Measurements from ENCODE around the gene RNF111.
"Not testable (repeated sequence)": the region's sequence is repeated elsewhere in the genome, so short reads cannot be mapped to it uniquely, and the experiment has no call there.

The RNF111 gene

DNA sequence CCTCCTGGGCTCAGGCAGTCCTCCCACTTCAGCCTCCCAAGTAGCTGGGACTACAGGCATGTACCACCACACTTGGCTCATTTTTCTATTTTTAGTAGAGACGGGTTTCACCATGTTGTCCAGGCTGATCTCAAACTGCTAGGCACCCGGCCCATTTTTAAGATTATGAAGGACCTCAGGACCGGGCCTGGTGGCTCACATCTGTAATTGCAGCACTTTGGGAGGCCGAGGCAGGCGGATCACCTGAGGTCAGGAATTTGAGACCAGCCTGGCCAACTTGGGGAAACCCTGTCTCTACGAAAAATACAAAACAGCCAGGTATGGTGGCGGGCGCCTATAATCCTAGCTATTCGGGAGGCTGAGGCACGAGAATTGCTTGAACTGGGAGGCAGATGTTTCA lies 12.8 kb downstream of the RNF111 start:
- H3K27ac ChIP-seq (ENCODE audit: low read length); H3K9me3 ChIP-seq (ENCODE audit: control insufficient read depth, insufficient read depth, low read length); DNase-seq (ENCODE audit: low read depth, low spot score); H3K4me1 ChIP-seq (ENCODE audit: control insufficient read depth, insufficient read depth, low read length); H3K4me3 ChIP-seq (ENCODE audit: low read length); H3K36me3 ChIP-seq (ENCODE audit: control insufficient read depth, insufficient read depth, low read length); H3K27me3 ChIP-seq (ENCODE audit: control insufficient read depth, insufficient read depth, low read length): not testable (repeated sequence)
- WGBS (ENCODE audit: insufficient coverage, insufficient read length), result no CpG with 5 or more reads among the region's 10 CpGs

DNA sequence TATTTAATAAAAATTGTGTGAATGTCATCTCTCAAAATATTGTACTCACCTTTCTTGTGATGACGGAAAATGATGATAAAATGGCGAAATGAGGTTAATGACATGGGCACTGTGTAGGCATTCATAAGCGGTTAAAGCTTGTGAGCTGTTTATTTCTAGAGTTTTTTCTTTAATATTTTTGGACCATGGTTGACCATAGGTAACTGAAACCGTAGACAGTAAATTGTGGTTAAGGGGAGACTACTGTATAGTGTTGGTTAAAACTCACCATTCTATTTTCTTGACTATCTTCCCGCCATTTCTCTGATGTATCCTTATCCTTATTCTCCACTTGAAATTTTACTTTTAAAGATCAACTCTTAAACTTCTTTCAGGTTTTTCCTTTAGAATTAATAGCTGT lies 14.5 kb downstream of the RNF111 start:
- H3K9me3 ChIP-seq (ENCODE audit: control insufficient read depth, insufficient read depth, low read length), result no peaks in the 10 kb centered on the region
- 100% methylated on average over 2 of the region's 5 CpGs for WGBS (ENCODE audit: insufficient coverage, insufficient read length)
- no peaks in the 10 kb centered on the region for H3K36me3 ChIP-seq (ENCODE audit: control insufficient read depth, insufficient read depth, low read length)
- no peak overlapping the region for H3K4me3 ChIP-seq (ENCODE audit: low read length)
- H3K4me1 ChIP-seq (ENCODE audit: control insufficient read depth, insufficient read depth, low read length), result no peaks in the 10 kb centered on the region
- no peak overlapping the region for H3K27ac ChIP-seq (ENCODE audit: low read length)
- no peak for DNase-seq (ENCODE audit: low read depth, low spot score)
- H3K27me3 ChIP-seq (ENCODE audit: control insufficient read depth, insufficient read depth, low read length), result no peaks in the 10 kb centered on the region

DNA sequence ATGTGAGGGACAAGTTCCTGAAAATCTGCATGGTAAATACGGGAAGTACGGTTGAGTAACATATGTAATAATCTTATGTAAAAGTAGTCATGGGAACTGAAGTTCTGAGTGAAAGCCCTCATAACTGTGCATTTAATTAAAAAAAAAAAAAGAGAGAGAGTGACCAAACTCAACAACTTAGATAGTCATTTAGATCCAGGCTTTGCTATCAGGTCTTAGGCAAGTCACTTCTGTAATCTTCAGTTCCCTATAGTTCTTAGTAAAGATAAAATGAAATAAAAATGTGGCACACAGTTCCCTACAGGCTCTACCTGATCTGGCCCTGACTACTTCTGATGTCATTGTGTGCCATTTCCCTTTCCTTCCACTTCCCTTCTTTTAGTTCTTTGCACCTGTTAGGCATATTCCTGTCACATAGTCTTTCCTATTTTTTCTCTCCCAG lies 15.0 kb downstream of the RNF111 start:
- no CpG with 5 or more reads among the region's 2 CpGs for WGBS (ENCODE audit: insufficient coverage, insufficient read length)
- no peaks in the 10 kb centered on the region for H3K27me3 ChIP-seq (ENCODE audit: control insufficient read depth, insufficient read depth, low read length)
- H3K27ac ChIP-seq (ENCODE audit: low read length), result no peak overlapping the region
- H3K4me1 ChIP-seq (ENCODE audit: control insufficient read depth, insufficient read depth, low read length), result no peaks in the 10 kb centered on the region
- no peaks in the 10 kb centered on the region for H3K36me3 ChIP-seq (ENCODE audit: control insufficient read depth, insufficient read depth, low read length)
- H3K9me3 ChIP-seq (ENCODE audit: control insufficient read depth, insufficient read depth, low read length), result no peaks in the 10 kb centered on the region
- DNase-seq (ENCODE audit: low read depth, low spot score), result no peak
- no peak overlapping the region for H3K4me3 ChIP-seq (ENCODE audit: low read length)

DNA sequence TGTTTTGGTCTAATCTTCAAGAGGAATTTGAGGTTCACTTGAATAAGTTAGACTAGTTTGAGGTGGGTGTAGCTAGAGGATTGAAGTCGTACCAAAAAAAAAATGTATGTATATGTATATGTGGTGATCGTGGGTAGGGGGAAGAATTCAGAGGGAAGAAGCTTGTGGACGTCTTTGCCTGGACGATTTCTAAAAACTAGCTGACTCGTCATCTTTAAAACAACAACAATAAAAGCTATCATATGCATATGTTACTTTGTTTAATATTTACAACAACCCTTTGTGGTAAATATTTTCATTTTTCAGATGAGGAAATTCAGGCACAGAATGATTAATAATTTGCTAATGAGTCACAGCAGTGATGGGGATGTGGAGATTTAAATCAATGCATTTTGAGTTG lies 18.1 kb downstream of the RNF111 start:
- DNase-seq (ENCODE audit: low read depth, low spot score), result no peak
- Histone ChIP-seq H3K27ac (ENCODE audit: low read length) (no peak overlapping the region), H3K27me3 (ENCODE audit: control insufficient read depth, insufficient read depth, low read length) (no peaks in the 10 kb centered on the region), H3K36me3 (ENCODE audit: control insufficient read depth, insufficient read depth, low read length) (no peaks in the 10 kb centered on the region), H3K4me3 (ENCODE audit: low read length) (no peak overlapping the region), H3K4me1 (ENCODE audit: control insufficient read depth, insufficient read depth, low read length) (no peaks in the 10 kb centered on the region), H3K9me3 (ENCODE audit: control insufficient read depth, insufficient read depth, low read length) (no peaks in the 10 kb centered on the region)
- 100% methylated on average over 2 of the region's 5 CpGs for WGBS (ENCODE audit: insufficient coverage, insufficient read length)

DNA sequence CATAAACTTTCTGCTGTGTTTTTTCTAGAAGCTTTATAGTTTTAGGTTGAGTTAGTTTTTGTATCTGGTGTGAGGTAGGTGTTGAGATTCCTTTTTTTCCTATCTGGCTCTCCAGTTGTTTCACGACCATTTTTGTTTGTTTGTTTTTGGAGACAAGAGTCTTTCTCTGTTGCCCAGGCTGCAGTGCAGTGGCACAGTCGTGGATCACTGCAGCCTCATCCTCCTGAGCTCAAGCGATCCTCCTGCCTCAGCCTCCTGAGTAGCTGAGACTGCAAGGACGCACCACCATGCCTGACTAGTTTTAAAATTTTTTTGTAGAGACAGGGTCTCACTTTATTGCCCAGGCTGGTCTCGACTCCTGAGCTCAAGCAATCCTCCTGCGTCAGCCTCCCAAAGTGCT lies 20.6 kb downstream of the RNF111 start:
- DNase-seq (ENCODE audit: low read depth, low spot score), result no peak
- no CpG with 5 or more reads among the region's 6 CpGs for WGBS (ENCODE audit: insufficient coverage, insufficient read length)
- Histone ChIP-seq H3K9me3 (ENCODE audit: control insufficient read depth, insufficient read depth, low read length) (no peaks in the 10 kb centered on the region), H3K36me3 (ENCODE audit: control insufficient read depth, insufficient read depth, low read length) (no peaks in the 10 kb centered on the region), H3K4me3 (ENCODE audit: low read length) (no peak overlapping the region), H3K27me3 (ENCODE audit: control insufficient read depth, insufficient read depth, low read length) (no peaks in the 10 kb centered on the region), H3K27ac (ENCODE audit: low read length) (no peak overlapping the region), H3K4me1 (ENCODE audit: control insufficient read depth, insufficient read depth, low read length) (no peaks in the 10 kb centered on the region)

DNA sequence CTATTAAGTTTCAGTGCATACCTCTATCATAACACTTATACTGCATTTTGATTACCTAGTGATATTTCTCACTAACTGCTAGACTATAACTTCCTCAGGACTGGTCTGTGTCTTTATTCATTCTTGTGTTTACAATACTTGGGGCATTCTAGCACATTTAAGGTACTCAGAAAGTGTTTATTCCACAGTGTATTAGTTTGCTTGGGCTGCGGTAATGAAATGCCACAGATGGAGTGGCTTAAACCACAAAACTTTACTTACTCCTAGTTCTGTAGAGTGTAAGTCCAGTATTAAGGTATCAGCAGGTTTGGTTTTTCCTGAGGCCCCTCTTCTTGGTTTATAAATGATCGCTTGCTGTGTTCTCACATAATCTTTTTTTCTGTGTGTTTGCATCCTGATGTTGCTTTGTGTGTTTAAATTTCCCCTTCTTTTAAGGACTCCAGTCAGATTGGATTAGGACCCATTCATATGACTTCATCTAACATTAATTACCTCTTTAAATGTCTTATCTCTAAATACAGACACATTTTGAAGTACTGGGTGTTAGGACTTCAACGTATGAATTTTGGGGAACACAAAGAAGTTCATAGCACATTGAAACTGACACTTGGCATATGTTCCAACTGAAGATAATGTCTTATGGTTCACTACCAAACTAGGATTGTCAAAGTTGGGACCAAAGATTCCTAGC lies 23.9 kb downstream of the RNF111 start:
- no peaks in the 10 kb centered on the region for H3K36me3 ChIP-seq (ENCODE audit: control insufficient read depth, insufficient read depth, low read length)
- no peak for DNase-seq (ENCODE audit: low read depth, low spot score)

DNA sequence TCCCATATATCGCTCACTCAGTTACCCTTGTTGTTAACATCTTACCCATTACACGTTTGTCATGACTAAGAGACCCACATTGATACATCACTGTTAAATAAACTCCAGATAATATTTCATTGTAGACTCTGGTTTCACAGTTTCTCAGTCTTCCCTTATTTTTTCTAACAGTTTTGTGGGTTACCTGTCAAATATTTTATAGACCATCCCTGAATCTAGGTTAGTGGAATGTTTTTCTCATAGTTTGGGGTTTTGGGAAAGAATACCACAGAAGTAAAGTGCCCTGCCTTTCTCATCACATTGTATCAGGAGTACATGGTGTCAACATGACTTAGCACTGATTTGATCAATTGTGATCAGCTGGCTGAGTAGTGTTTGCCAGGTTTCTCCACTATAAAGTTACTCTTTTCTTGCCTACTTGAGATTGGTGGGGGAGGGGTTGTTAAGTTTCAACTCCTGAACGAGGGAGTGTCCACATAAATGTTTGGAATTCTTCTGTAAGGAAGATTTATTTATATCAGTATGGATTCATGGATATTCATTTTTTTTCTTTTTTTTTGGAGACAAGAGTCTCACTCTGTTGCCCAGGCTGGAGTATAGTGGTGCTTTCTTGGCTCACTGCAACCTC lies 25.9 kb downstream of the RNF111 start:
- H3K36me3 ChIP-seq (ENCODE audit: control insufficient read depth, insufficient read depth, low read length), result no peaks in the 10 kb centered on the region
- H3K9me3 ChIP-seq (ENCODE audit: control insufficient read depth, insufficient read depth, low read length), result peaks cover 1% of the 10 kb centered on the region; the same call in 1 of the 2 replicates
- DNase-seq (ENCODE audit: low read depth, low spot score), result no peak
- H3K4me1 ChIP-seq (ENCODE audit: control insufficient read depth, insufficient read depth, low read length), result no peaks in the 10 kb centered on the region
- WGBS (ENCODE audit: insufficient coverage, insufficient read length), result no CpG with 5 or more reads among the region's 3 CpGs
- no peaks in the 10 kb centered on the region for H3K27me3 ChIP-seq (ENCODE audit: control insufficient read depth, insufficient read depth, low read length)
- H3K27ac ChIP-seq (ENCODE audit: low read length), result no peak overlapping the region
- H3K4me3 ChIP-seq (ENCODE audit: low read length), result no peak overlapping the region

More for the DNA sequence above, 23.9 kb downstream of the RNF111 start:
- H3K27me3 ChIP-seq (ENCODE audit: control insufficient read depth, insufficient read depth, low read length), result no peaks in the 10 kb centered on the region
- H3K9me3 ChIP-seq (ENCODE audit: control insufficient read depth, insufficient read depth, low read length), result no peaks in the 10 kb centered on the region
- no peaks in the 10 kb centered on the region for H3K4me1 ChIP-seq (ENCODE audit: control insufficient read depth, insufficient read depth, low read length)
- no CpG with 5 or more reads among the region's 3 CpGs for WGBS (ENCODE audit: insufficient coverage, insufficient read length)
- no peak overlapping the region for H3K27ac ChIP-seq (ENCODE audit: low read length)
- H3K4me3 ChIP-seq (ENCODE audit: low read length), result no peak overlapping the region

DNA sequence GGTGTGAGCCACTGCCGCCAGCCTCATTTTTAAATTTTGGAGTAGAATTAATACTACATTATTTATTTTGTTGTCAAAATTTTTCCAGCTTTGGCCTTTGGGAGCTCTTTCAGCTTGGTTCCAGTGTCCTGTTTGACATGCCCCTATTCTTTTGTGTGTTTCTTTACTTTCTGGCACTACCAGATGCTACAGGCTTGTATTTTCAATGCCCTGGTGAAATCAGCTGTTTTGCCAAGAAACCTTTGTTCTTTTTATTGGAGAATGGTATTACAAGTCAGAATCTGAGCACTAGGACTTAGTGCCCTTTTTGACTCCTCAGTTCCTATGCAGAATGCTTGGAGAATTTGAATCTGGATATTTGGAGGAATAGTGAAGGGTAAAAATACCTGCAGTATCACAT lies 26.6 kb downstream of the RNF111 start:
- no peak for DNase-seq (ENCODE audit: low read depth, low spot score)
- H3K27me3 ChIP-seq (ENCODE audit: control insufficient read depth, insufficient read depth, low read length), result no peaks in the 10 kb centered on the region
- WGBS (ENCODE audit: insufficient coverage, insufficient read length), result no CpG with 5 or more reads among the region's 1 CpG
- H3K27ac ChIP-seq (ENCODE audit: low read length), result no peak overlapping the region
- H3K4me3 ChIP-seq (ENCODE audit: low read length), result no peak overlapping the region
- peaks cover 1% of the 10 kb centered on the region; the same call in 1 of the 2 replicates for H3K9me3 ChIP-seq (ENCODE audit: control insufficient read depth, insufficient read depth, low read length)
- H3K4me1 ChIP-seq (ENCODE audit: control insufficient read depth, insufficient read depth, low read length), result no peaks in the 10 kb centered on the region
- H3K36me3 ChIP-seq (ENCODE audit: control insufficient read depth, insufficient read depth, low read length), result no peaks in the 10 kb centered on the region

DNA sequence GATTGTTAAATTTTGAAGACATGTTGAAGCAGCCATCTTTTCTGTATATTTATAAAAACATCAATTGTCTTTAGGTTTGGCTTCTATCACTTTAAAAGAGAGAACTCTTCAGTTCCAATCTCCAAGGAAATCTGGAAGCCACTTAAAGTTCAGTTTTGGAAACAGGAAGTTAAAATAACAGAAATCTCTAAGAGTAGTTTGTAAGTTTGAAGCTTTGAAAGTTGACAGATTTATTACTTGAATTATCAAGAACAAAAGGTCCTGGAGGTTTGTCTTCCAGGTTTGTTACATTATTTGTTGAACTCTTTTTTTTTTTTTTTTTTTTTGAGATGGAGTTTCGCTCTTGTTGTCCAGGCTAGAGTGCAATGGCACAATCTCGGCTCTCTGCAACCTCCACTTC lies 30.0 kb downstream of the RNF111 start:
- Histone ChIP-seq H3K9me3 (ENCODE audit: control insufficient read depth, insufficient read depth, low read length) (peaks cover 1% of the 10 kb centered on the region; the same call in 1 of the 2 replicates), H3K27me3 (ENCODE audit: control insufficient read depth, insufficient read depth, low read length) (no peaks in the 10 kb centered on the region), H3K4me1 (ENCODE audit: control insufficient read depth, insufficient read depth, low read length) (no peaks in the 10 kb centered on the region), H3K27ac (ENCODE audit: low read length) (no peak overlapping the region), H3K4me3 (ENCODE audit: low read length) (no peak overlapping the region), H3K36me3 (ENCODE audit: control insufficient read depth, insufficient read depth, low read length) (no peaks in the 10 kb centered on the region)
- WGBS (ENCODE audit: insufficient coverage, insufficient read length), result no CpG with 5 or more reads among the region's 2 CpGs
- no peak for DNase-seq (ENCODE audit: low read depth, low spot score)

DNA sequence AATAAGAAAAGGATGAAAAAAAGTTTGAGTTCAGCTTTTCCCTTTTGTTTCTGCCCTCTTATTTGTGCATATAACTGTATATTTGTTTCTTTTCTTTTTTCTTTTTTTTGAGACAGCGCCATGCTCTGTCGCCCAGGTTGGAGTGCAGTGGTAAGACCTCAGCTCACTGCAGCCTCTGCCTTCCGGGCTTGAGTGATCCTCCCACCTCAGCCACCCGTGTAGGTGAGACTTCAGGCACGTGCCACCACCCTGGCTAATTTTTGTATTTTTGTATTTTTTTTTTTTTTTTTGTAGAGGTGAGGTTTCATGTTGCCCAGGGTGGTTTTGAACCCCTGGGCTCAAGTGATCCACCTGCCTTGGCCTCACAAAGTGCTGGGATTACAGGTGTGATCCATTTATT lies 31.4 kb downstream of the RNF111 start:
- Histone ChIP-seq H3K4me1 (ENCODE audit: control insufficient read depth, insufficient read depth, low read length) (no peaks in the 10 kb centered on the region), H3K9me3 (ENCODE audit: control insufficient read depth, insufficient read depth, low read length) (peaks cover 1% of the 10 kb centered on the region; the same call in 1 of the 2 replicates), H3K27me3 (ENCODE audit: control insufficient read depth, insufficient read depth, low read length) (no peaks in the 10 kb centered on the region), H3K36me3 (ENCODE audit: control insufficient read depth, insufficient read depth, low read length) (no peaks in the 10 kb centered on the region), H3K27ac (ENCODE audit: low read length) (no peak overlapping the region), H3K4me3 (ENCODE audit: low read length) (no peak overlapping the region)
- no CpG with 5 or more reads among the region's 5 CpGs for WGBS (ENCODE audit: insufficient coverage, insufficient read length)
- no peak for DNase-seq (ENCODE audit: low read depth, low spot score)

DNA sequence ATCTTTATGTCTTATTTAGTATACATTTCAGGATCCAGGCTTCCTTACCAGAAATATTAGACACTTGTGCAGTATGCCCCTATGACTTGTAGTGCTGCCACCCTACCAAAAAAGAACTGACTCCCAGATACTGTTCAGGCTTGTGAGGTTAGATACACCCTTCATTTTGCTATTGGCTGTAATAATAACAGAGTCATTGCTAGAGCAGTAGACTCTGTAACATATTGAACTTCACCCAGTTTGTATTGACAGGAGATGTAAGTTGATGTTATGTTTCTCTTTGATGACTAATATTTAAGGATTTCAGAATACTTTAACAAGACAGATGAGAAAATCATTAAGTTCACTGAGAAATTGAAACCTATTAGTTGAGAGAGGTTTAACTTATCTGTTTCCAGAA lies 32.9 kb downstream of the RNF111 start:
- Histone ChIP-seq H3K36me3 (ENCODE audit: control insufficient read depth, insufficient read depth, low read length) (no peaks in the 10 kb centered on the region), H3K9me3 (ENCODE audit: control insufficient read depth, insufficient read depth, low read length) (peaks cover 1% of the 10 kb centered on the region; the same call in 1 of the 2 replicates), H3K27me3 (ENCODE audit: control insufficient read depth, insufficient read depth, low read length) (no peaks in the 10 kb centered on the region), H3K27ac (ENCODE audit: low read length) (no peak overlapping the region), H3K4me3 (ENCODE audit: low read length) (no peak overlapping the region), H3K4me1 (ENCODE audit: control insufficient read depth, insufficient read depth, low read length) (no peaks in the 10 kb centered on the region)
- DNase-seq (ENCODE audit: low read depth, low spot score), result no peak

Measured in iPS DF 6.9 (cell line).